Neural cell (in vitro differentiated cells): ENCODE measurements around the gene SPIN1. TPM values are rescaled to one million over a fixed set of nuclear protein-coding genes. Genes with fewer than 3 reads are reported as not detected.

ENCODE experiments used
- H2AFZ ChIP-seq: fragments of 200-600, 300-800 bp; sonication (generic), shearing (Covaris generic); 2 replicates; pipeline ENCODE4 v1.6.0; 2014; ENCODE audit warnings: low read depth, mild to moderate bottlenecking, antibody characterized with exemption, low read length, moderate library complexity
- H3F3A ChIP-seq: fragments of 200-600 bp; shearing (Covaris generic); 2 replicates; pipeline ENCODE4 v1.6.1; 2016; ENCODE audit warnings: mild to moderate bottlenecking, moderate library complexity, mixed read lengths, antibody characterized with exemption, low read length; ENCODE audit not compliant: insufficient read depth, poor library complexity, severe bottlenecking
- H3K27ac ChIP-seq: fragments of 200-600, 300-800 bp; sonication (generic), shearing (Covaris generic); 2 replicates; pipeline ENCODE4 v1.5.1; 2014; ENCODE audit warnings: mild to moderate bottlenecking, low read length, moderate library complexity
- H3K27me3 ChIP-seq: fragments of 300-800, 200-600 bp; sonication (generic), shearing (Covaris generic); 2 replicates; pipeline ENCODE4 v1.6.0; 2014; ENCODE audit warnings: mild to moderate bottlenecking, low read depth, low read length, moderate library complexity; ENCODE audit not compliant: insufficient read depth
- H3K36me3 ChIP-seq: fragments of 300-800, 200-600 bp; sonication (generic), shearing (Covaris generic); 2 replicates; pipeline ENCODE4 v1.5.1; 2014; ENCODE audit warnings: mild to moderate bottlenecking, antibody characterized with exemption, low read length, moderate library complexity; ENCODE audit not compliant: insufficient read depth
- H3K4me2 ChIP-seq: fragments of 300-800, 200-600 bp; sonication (generic), shearing (Covaris generic); 2 replicates; pipeline ENCODE4 v1.6.0; 2014; ENCODE audit warnings: mild to moderate bottlenecking, low read length
- H3K4me3 ChIP-seq: fragments of 300-800, 200-600 bp; sonication (generic), shearing (Covaris generic); 2 replicates; pipeline ENCODE4 v1.5.1; 2014; ENCODE audit warnings: mild to moderate bottlenecking, low read length, moderate library complexity
- H3K79me2 ChIP-seq: fragments of 200-600 bp; shearing (Covaris generic); replicated peaks from 2 replicates; pipeline ENCODE4 v1.6.0; 2014; ENCODE audit warnings: mild to moderate bottlenecking, low read length, moderate library complexity; ENCODE audit not compliant: insufficient read depth
- H3K9ac ChIP-seq: fragments of 300-800, 200-600 bp; sonication (generic), shearing (Covaris generic); 2 replicates; pipeline ENCODE4 v1.6.1; 2016; ENCODE audit warnings: mild to moderate bottlenecking, low read length, mixed read lengths
- H3K9me2 ChIP-seq: fragments of 200-600 bp; shearing (Covaris generic); 2 replicates; pipeline ENCODE4 v1.6.1; 2016; ENCODE audit warnings: mild to moderate bottlenecking, low read length, mixed read lengths; ENCODE audit not compliant: insufficient read depth
- H3K9me3 ChIP-seq: fragments of 200-600, 300-800 bp; sonication (generic), shearing (Covaris generic); 2 replicates; pipeline ENCODE4 v1.6.1; 2016; ENCODE audit warnings: mild to moderate bottlenecking, mixed run types, low read length, moderate library complexity, mixed read lengths
- H4K20me1 ChIP-seq: fragments of 200-600 bp; shearing (Covaris generic); 2 replicates; pipeline ENCODE4 v1.6.1; 2016; ENCODE audit warnings: mild to moderate bottlenecking, mixed run types; ENCODE audit not compliant: insufficient read depth
- EP300 ChIP-seq: fragments of 450-650 bp; conservative IDR thresholded peaks from 2 replicates; pipeline ENCODE4 v1.6.1; 2014; ENCODE audit warnings: antibody characterized with exemption, mild to moderate bottlenecking, moderate library complexity; ENCODE audit not compliant: poor library complexity, severe bottlenecking
- EZH2 ChIP-seq: fragments of 200-600, 300-800 bp; shearing (Covaris generic), sonication (generic); IDR thresholded peaks from 2 replicates; pipeline ENCODE4 v1.6.1; 2014; ENCODE audit warnings: antibody characterized with exemption, low read length, borderline replicate concordance, mild to moderate bottlenecking; ENCODE audit not compliant: insufficient read depth, poor library complexity, severe bottlenecking
- MXI1 ChIP-seq: fragments of 450-650 bp; conservative IDR thresholded peaks from 2 replicates; pipeline ENCODE4 v1.6.1; 2014; ENCODE audit warnings: antibody characterized with exemption, mild to moderate bottlenecking; ENCODE audit not compliant: poor library complexity, severe bottlenecking
- POLR2AphosphoS5 ChIP-seq: IDR thresholded peaks from 2 replicates; pipeline ENCODE4 v1.6.1; 2012
- RAD21 ChIP-seq: fragments of 450-650 bp; conservative IDR thresholded peaks from 2 replicates; pipeline ENCODE4 v1.6.1; 2014; ENCODE audit warnings: antibody characterized with exemption, mild to moderate bottlenecking, moderate library complexity
- SMC3 ChIP-seq: fragments of 450-650 bp; conservative IDR thresholded peaks from 2 replicates; pipeline ENCODE4 v1.6.1; 2014; ENCODE audit warnings: antibody characterized with exemption, mild to moderate bottlenecking, moderate library complexity; ENCODE audit not compliant: poor library complexity
- TAF1 ChIP-seq: IDR thresholded peaks from 2 replicates; pipeline ENCODE4 v1.6.1; 2012; ENCODE audit warnings: low read depth
- polyA plus RNA-seq: library from polyadenylated mRNA; depleted of rRNA; stranded (reverse); fragments of >200 nt; gene quantifications from 2 replicates; pipeline ENCODE4 v1.2.3, GENCODE V29; 2014
- TF ChIP-seq, protein P1 (sequence below): fragments of 450-650 bp; IDR thresholded peaks from 2 replicates; pipeline ENCODE4 v1.5.1; 2014; ENCODE audit warnings: antibody characterized with exemption, mild to moderate bottlenecking, moderate library complexity; ENCODE audit not compliant: poor library complexity, severe bottlenecking
- TF ChIP-seq, protein P2 (sequence below): IDR thresholded peaks from 2 replicates; pipeline ENCODE4 v1.6.1; 2012; ENCODE audit warnings: borderline replicate concordance

SPIN1 gene
- polyA plus RNA-seq, 1 donor from 2014 or later = 282 TPM

DNA sequence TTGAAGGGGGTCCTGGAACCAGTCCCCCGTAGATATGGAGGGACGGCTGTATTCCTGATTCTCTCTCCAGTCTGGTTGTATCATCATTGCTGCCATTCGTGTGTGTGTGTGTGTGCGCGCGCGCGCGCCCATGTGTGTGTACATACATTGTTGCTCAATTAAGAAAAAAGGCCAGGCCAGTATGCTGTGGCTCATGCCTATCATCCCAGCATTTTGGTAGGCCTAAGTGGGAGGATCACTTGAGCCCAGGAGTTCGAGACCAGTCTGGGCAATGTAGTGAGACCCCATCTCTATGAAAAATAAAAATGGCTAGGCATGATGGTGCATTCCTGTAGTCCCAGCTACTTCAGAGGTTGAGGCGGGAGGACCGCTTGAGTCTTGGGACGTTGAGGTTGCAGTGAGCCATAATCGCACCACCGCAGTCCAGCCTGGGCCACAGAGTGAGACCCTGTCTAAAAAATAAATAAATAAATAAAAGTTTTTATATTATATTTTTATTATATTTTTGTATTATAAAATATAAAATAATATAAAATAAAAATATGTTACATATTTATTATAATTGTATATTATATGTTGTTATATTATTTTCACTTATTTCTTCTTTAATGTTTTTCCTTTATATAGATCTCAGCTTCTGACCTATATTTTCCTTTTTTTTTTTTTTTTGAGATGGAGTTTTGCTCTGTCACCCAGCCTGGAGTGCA lies 53.2 kb downstream of the SPIN1 start:
- H3K27me3 ChIP-seq = no peaks in the 10 kb centered on the region
- H2AFZ ChIP-seq = no peak overlapping the region
- H3K9me2 ChIP-seq = no peaks in the 10 kb centered on the region
- no peak overlapping the region for H3K9ac ChIP-seq
- no peaks in the 10 kb centered on the region for H3K9me3 ChIP-seq
- no peaks in the 10 kb centered on the region for H4K20me1 ChIP-seq
- no peak overlapping the region for H3K4me2 ChIP-seq
- TF ChIP-seq SMC3 = no peak
- no peak for TF ChIP-seq POLR2AphosphoS5
- no peak for TF ChIP-seq EP300
- TF ChIP-seq TAF1 = no peak
- TF ChIP-seq MXI1 = no peak
- no peak overlapping the region for H3K4me3 ChIP-seq
- H3K79me2 ChIP-seq = peaks cover 48% of the 10 kb centered on the region
- no peaks in the 10 kb centered on the region for H3K36me3 ChIP-seq
- no peak overlapping the region for H3K27ac ChIP-seq
- no peaks in the 10 kb centered on the region for H3F3A ChIP-seq

DNA sequence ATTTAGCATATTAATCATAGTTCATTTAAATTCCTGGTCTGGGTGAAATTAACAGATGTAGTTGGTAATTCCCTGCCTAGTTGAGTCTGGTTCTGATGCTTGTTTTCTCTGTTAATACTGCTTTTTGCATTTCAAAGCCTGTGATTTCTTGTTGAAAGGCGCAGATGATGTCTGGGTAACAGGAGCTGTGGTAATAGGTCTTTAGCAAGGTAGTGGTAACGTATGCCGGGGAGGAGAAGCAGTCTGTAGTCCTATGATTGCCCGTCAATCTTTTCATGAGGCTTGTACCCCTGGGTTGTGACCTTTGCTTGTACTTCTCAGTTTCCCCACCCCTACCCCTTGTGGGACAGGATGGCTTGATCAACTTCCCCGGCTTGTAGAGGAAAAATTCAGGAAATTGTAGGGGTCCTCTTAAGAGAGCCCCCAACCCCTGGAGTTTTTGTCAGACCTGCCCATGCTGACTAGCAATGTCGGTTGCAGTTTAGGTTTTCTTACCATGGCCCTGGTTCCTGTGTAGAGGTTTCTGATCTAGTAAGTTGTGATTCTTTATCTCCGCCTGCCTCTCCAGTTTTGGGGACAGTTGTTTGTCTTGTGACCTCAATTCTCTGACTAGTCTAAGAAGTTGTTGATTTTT lies 55.4 kb downstream of the SPIN1 start:
- Histone ChIP-seq H3K9me3 (no peaks in the 10 kb centered on the region), H3K36me3 (no peaks in the 10 kb centered on the region), H3K9me2 (no peaks in the 10 kb centered on the region)

More for the DNA sequence above, 55.4 kb downstream of the SPIN1 start:
- no peaks in the 10 kb centered on the region for H4K20me1 ChIP-seq
- H3K4me2 ChIP-seq = no peak overlapping the region
- no peaks in the 10 kb centered on the region for H3F3A ChIP-seq
- no peak overlapping the region for H3K9ac ChIP-seq
- H3K27me3 ChIP-seq = no peaks in the 10 kb centered on the region
- H3K27ac ChIP-seq = no peak overlapping the region
- H3K79me2 ChIP-seq = peaks cover 50% of the 10 kb centered on the region
- H2AFZ ChIP-seq = no peak overlapping the region
- H3K4me3 ChIP-seq = no peak overlapping the region
- TF ChIP-seq POLR2AphosphoS5 (no peak), EP300 (no peak), TAF1 (no peak), RAD21 (no peak), SMC3 (no peak), MXI1 (no peak), EZH2 (no peak)
- TF ChIP-seq, protein P1, sequence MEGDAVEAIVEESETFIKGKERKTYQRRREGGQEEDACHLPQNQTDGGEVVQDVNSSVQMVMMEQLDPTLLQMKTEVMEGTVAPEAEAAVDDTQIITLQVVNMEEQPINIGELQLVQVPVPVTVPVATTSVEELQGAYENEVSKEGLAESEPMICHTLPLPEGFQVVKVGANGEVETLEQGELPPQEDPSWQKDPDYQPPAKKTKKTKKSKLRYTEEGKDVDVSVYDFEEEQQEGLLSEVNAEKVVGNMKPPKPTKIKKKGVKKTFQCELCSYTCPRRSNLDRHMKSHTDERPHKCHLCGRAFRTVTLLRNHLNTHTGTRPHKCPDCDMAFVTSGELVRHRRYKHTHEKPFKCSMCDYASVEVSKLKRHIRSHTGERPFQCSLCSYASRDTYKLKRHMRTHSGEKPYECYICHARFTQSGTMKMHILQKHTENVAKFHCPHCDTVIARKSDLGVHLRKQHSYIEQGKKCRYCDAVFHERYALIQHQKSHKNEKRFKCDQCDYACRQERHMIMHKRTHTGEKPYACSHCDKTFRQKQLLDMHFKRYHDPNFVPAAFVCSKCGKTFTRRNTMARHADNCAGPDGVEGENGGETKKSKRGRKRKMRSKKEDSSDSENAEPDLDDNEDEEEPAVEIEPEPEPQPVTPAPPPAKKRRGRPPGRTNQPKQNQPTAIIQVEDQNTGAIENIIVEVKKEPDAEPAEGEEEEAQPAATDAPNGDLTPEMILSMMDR = no peak
- TF ChIP-seq, protein P2, sequence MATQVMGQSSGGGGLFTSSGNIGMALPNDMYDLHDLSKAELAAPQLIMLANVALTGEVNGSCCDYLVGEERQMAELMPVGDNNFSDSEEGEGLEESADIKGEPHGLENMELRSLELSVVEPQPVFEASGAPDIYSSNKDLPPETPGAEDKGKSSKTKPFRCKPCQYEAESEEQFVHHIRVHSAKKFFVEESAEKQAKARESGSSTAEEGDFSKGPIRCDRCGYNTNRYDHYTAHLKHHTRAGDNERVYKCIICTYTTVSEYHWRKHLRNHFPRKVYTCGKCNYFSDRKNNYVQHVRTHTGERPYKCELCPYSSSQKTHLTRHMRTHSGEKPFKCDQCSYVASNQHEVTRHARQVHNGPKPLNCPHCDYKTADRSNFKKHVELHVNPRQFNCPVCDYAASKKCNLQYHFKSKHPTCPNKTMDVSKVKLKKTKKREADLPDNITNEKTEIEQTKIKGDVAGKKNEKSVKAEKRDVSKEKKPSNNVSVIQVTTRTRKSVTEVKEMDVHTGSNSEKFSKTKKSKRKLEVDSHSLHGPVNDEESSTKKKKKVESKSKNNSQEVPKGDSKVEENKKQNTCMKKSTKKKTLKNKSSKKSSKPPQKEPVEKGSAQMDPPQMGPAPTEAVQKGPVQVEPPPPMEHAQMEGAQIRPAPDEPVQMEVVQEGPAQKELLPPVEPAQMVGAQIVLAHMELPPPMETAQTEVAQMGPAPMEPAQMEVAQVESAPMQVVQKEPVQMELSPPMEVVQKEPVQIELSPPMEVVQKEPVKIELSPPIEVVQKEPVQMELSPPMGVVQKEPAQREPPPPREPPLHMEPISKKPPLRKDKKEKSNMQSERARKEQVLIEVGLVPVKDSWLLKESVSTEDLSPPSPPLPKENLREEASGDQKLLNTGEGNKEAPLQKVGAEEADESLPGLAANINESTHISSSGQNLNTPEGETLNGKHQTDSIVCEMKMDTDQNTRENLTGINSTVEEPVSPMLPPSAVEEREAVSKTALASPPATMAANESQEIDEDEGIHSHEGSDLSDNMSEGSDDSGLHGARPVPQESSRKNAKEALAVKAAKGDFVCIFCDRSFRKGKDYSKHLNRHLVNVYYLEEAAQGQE = no peak
